Islet precursor cell (in vitro differentiated cells): ENCODE data around the gene TXNL1.
"Not testable (repeated sequence)": the region's sequence is repeated elsewhere in the genome, so short reads cannot be mapped to it uniquely, and the experiment has no call there.

Experiments used
- DNase-seq: peaks from one replicate; pipeline ENCODE4 v3.0.0-alpha.2; 2018

TXNL1 gene

GRCh38 chr18:56638232-56639103, at the start of gene TXNL1:
TXNL1 (minus strand) TSS chr18:56638592; CDS start chr18:56638440, 152 bp downstream.
- peak; percentile 99 for DNase-seq

DNA sequence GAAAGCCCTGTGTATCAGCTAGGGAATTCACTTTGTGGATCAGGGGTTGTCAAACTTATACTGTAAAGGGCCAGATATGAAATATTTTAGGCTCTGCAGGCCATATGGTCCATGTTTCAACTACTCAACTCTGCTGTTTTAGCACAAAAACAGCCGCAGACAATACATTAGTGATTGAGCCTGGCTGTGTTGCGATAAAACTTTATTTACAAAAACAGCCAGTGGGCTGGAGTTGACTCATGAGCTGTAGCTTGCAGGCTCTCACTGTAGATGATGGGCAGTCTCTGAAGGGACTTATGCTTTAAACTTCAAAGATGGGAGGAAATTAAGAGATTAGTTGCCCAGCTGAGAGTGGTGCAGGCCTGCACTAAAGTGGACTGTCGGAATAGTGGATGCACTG, 45.9 kb upstream of the TXNL1 start:
- DNase-seq: no peak

DNA sequence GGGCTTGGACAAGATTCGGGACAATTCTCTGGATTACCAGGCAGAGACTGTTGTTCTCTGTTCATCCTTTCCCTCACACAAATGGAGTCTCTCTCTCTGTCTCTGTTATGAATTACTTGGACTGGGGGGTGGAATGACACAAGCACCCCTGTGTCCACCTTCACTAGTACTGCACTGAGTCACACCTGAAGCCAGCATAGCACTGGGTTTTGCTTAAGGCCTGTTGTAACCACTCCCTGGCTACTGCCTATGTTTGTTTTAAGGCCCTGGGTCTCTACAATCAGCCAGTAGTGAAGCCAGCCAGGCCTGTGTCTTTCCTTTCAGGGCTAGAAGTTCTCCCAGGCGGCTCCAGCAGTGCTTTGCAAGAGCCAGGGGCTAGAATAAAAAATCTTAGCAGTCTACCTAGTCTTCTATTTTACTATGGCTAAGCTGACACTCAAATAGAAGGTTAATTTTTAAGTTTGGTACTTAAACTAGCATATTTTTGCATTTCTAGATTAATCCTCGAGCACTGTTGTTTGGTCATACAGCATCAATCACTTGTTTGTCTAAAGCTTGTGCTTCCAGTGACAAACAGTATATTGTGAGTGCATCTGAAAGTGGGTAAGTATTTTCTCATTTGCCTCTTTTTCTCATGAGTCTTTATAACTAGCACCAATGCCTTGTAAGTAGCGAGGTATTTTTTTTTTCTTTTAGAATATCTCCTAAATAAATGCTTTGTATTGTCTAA, 40.6 kb upstream of the TXNL1 start:
- no peak for DNase-seq

DNA sequence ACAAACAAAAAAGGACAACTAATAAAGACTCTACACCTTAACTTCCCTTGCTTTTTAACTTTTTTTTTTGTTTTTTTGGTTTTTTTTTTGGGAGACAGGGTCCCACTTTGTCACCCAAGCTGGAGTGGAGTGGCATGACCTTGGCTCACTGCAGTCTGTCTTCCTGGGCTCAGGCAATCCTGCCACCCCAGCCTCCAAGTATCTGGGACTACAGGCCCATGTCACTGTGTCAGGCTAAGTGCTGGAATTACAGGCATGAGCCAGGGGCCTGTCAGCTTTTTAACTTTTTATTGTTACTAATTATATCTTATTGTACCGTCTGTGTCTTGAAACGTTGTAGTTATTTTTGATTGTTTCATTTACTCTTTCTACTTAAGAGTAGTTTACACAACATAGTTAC, 38.2 kb upstream of the TXNL1 start:
- no peak for DNase-seq

DNA sequence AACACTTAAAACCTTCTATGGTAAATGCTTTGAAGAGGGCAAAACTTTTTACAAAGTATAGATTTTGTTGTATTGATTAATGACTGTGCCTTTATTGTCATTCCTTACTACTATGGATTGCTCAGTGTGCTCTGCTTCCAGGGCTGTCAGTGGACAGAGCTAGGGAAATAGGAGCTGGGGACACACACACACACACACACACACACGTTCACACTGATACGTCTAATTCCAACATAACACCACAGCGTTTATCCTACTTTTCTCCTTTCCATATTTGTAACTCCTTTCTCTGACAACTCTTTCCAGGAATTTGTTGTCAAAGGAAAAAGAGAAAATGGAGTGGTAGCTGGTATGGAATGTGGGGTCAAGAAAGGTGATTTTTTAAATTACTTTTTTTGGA, 34.6 kb upstream of the TXNL1 start:
- DNase-seq: no peak

GRCh38 chr18:56672391-56672790, 34.0 kb upstream of the TXNL1 start:
- DNase-seq: no peak

DNA sequence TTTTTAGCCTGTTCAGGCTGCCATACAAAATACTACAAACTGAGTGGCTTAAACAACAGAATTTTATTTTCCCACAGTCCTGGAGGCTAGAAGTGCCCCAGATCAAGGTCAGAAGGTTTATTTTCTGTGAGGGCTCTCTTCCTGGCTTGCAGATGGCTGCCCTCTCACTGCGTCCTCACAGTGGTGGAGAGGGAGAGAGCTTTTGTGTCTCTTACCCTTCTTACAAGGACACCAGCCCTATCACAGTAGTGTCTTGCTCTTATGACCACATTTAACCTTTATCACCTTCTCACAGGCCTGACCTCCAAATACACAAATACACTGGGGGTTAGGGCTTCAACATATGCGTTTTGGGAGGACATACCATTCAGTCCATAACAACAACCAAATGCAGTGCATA, 24.5 kb upstream of the TXNL1 start:
- no peak for DNase-seq

- no peak for DNase-seq
Observed at GRCh38 chr18:56662502-56662901, 24.1 kb upstream of the TXNL1 start.

- no peak for DNase-seq
Observed at GRCh38 chr18:56662063-56662408, 23.6 kb upstream of the TXNL1 start.

DNA sequence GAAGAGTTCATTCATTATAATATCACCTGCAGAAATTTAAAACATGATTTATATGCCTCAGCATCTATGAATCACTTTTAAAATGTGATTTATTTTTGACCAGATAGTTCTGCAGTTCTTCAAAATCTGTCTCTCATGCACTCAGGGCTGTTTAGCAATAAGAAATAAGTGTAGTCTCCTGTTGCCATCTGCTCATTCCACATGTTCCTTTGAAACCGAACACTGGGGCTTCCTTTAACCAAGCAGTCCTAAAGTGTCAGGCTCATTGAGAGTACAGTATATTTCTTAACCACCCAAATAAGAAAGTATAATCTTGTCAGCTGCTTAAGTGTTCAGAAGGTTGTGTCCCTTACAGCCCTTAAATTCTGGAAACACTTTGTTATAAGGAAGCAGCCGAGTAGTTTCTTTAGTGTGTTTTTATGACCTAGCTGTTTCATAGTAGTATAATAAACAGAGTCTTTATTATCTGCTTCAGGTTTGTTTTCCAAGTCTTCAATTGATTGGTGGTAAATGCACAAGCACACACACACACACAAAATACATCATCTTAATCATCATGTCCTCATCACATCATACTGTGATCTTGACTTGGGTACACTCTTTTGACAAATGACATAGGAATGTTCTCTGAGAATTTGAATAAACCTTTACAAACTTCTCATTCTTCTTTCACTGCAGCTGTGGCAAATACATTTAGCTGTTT, 23.1 kb upstream of the TXNL1 start:
- no peak for DNase-seq

DNA sequence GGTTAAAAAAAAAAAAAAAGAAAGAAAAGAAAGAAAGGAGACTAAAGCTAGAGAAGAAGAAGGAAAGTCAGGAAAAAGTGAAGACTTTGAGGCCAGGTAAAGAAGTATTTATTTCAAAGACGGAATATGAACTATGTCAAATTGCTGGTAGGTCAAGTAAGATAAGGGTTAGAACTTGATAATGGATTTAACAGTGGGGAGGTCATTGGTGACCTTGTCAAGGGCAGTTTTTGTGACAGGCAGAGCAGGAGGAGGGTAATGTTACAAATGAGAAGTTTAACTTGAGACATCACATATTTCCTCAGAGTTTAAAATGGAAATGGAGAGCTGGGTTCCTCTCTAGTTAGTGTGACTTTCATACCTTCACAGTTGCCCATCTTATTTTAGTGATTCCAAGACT, 22.3 kb upstream of the TXNL1 start:
- DNase-seq: no peak

DNA sequence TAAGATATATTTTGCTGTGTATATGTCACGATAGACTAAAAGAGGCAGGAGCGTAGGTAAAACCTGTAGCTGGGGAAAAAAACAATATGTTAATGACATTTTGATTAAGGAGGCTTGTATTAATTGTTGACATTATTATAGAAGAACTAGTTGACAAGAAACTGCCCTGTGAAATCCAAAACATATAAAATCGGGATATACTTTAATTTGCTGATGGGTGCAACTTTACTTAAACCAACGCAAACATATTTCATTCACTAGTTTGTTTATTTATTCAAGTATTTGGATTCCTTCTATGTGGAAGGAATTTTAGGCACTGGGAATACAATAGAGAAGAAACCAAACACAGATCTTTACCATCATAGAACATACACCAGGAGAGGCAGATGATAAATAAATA, 20.7 kb upstream of the TXNL1 start:
- DNase-seq: no peak

- DNase-seq: no peak
Observed at GRCh38 chr18:56658261-56658660, 19.9 kb upstream of the TXNL1 start.

DNA sequence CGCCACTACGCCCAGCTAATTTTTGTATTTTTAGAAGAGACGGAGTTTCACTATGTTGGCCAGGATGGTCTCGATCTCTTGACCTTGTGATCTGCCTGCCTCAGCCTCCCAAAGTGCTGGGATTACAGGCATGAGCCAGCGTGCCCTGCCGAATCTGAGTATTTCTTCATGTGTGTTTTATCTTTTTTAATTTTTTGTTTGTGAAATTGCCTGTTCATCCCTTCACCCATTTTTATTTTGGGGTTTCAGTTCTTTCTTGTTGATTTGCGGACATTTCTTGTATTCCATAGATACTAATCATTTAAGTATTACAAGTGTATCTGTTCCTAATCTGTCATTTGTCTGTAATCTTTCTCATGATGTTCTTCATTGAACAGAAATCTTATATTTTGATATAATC, 15.9 kb upstream of the TXNL1 start:
- not testable (repeated sequence) for DNase-seq

DNA sequence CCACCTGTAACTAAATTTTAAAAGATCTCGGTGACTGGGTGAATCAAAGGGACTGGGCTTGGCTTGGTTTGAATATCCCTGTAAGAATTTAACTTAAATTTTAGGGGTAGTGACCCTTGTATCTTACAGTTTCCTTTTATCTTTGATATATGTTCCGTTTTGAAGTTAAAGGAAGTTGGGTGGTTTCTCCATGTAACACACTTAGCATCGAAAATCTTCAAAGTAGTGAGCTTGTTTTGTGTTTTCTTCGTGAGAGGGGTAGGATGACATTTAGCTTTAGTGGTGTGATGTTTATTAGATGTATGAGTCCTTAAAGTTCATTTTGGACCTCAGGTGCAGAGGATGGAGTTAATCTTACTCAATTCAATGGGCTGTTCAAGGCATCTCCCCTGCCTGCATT, 14.4 kb upstream of the TXNL1 start:
- no peak for DNase-seq

GRCh38 chr18:56651771-56652092, 13.3 kb upstream of the TXNL1 start:
- DNase-seq: no peak

- peak; percentile 99 for DNase-seq
Observed at GRCh38 chr18:56650944-56651770, 12.8 kb upstream of the TXNL1 start, which contains the start of gene WDR7. WDR7 (plus strand) TSS chr18:56651359; CDS start chr18:56672516, 21,157 bp downstream.

DNA sequence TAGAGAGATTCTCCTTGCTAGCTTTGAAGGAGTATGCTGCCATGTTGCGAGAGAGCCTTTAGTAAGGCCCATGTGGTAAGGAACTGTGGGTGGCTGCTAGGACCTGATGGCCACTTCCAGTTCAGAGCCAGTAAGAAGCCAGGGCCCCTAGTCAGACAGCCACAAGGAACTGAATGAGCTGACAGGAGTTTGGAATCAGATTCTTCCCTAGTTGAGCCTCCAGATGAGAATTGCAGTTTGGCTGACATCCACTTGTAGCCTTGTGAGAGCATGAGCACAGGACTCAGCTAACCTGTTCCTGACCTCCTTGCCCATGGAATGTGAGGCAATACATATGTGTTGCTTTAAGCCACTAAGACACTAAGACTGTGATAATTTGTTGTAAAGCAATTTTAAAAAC, 11.6 kb upstream of the TXNL1 start:
- no peak for DNase-seq

DNA sequence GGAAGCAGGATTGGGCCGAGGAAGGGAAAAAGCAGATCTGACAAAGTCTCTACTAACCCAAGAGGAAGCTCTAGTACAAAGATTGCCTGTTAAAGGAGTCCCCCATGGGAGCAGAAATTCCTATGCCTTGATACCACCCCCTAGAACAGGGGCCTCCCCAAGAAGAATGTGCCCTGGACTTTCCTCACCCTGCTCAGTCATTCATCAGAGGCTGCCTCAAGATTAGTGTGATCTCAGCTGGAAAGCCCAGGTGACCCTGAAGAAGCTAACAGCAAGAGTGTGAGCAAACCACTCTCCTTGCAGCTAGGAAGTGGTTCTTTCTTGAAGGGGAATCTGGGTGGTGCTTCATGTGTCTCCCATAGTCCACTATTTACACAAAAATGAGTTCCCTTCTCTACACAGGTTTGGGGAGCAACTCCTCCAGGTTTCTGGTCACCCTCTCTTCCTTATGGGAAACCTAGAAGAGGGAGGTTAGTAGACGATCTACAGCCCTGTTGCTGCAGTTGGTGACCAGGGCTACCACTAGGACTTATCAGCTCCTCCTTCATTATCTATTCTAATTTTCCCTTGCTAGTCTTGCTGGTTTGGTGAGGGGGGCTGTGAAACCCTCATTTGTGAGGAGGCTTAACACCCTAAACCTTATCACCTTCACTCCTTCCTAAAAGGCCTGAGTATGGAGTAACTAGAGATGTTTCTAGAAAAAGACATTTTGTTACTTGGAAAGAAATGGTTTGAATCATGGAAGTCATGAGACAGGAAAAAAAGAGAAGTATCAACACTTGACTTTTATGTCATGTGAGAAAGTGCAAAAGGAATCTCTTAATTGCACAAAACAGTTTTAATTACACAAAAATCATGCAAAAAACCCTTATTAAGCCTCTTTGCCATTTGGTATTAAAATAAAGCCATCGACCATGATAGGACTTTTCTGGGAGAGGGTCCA, 9.8 kb upstream of the TXNL1 start:
- DNase-seq: no peak

DNA sequence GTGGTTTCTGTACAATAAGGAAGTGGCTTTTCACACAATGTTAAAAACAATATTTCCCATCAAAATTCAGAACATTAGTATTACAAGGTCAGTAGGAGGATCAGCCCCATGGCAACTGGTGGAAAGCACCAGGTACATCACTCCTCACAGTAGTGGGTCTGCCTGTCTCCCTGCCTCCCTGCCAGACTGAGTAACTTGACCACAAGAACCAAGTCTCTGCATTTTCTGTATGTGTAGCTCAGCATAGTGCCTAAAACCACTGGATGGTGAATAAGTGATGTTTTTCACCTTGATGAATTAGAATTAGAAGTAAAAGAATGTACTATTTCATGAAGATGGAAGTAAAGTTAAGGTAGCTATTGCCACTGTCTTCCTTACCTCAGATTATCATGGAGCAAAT, 8.7 kb upstream of the TXNL1 start:
- no peak for DNase-seq

DNA sequence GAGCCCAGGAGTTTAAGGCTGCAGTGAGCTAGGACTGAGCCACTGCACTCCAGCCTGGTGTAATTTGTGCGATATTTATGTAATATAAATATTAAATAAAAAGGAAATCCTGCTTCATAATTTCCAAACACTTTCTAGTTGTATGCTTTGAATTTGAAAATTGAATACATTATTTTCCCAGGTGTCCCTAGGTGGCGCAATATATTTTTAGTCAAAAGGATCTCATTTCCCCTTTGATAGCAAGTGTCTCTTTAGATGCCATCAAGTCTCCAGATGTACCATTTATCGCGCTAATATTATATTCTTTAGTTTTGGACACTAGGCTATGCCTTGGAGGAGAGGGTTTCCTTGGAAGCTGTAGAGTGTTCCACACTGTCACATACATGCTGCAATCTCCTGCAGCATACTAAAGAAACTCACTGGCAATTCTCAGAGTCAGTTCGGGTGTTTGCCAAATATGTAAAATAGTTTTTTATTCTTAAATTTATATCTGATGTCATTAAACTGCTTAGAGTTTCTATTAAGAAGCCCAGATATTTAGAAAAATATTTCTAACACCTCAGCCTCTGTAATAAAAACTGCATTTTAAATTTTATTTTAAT, 7.1 kb upstream of the TXNL1 start:
- no peak for DNase-seq
